ENCODE measurements around the gene ETV3L.

DNA sequence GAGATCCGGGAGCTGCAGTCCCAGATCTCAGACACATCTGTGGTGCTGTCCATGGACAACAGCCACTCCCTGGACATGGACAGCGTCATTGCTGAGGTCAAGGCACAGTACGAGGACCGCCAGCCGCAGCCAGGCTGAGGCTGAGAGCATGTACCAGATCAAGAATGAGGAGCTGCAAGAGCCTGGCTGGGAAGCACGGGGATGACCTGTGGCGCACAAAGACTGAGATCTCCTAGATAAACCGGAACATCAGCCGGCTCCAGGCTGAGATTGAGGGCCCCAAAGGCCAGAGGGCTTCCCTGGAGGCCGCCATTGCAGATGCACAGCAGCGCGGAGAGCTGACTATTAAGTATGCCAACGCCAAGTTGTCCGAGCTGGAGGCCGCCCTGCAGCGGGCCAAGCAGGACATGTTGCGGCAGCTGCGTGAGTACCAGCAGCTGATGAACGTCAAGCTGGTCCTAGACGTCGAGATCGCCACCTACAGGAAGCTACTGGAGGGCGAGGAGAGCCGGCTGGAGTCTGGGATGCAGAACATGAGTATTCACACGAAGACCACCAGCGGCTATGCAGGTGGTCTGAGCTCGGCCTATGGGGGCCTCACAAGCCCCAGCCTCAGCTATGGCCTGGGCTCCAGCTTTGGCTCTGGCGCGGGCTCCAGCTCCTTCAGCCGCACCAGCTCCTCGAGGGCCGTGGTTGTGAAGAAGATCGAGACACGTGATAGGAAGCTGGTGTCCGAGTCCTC lies 25.5 kb downstream of the ETV3L start:
- no peak for TF ChIP-seq SIN3A (IDR thresholded peaks at IDR 0.05; ENCODE audit: borderline replicate concordance, insufficient read depth, low read length)
- no peak for TF ChIP-seq POLR2AphosphoS5 (IDR thresholded peaks at IDR 0.05; ENCODE audit: low read depth, low read length)
- TF ChIP-seq TAF1 (IDR thresholded peaks at IDR 0.05; ENCODE audit: borderline replicate concordance, insufficient read depth, low read length), result no peak
- TF ChIP-seq, protein P1, sequence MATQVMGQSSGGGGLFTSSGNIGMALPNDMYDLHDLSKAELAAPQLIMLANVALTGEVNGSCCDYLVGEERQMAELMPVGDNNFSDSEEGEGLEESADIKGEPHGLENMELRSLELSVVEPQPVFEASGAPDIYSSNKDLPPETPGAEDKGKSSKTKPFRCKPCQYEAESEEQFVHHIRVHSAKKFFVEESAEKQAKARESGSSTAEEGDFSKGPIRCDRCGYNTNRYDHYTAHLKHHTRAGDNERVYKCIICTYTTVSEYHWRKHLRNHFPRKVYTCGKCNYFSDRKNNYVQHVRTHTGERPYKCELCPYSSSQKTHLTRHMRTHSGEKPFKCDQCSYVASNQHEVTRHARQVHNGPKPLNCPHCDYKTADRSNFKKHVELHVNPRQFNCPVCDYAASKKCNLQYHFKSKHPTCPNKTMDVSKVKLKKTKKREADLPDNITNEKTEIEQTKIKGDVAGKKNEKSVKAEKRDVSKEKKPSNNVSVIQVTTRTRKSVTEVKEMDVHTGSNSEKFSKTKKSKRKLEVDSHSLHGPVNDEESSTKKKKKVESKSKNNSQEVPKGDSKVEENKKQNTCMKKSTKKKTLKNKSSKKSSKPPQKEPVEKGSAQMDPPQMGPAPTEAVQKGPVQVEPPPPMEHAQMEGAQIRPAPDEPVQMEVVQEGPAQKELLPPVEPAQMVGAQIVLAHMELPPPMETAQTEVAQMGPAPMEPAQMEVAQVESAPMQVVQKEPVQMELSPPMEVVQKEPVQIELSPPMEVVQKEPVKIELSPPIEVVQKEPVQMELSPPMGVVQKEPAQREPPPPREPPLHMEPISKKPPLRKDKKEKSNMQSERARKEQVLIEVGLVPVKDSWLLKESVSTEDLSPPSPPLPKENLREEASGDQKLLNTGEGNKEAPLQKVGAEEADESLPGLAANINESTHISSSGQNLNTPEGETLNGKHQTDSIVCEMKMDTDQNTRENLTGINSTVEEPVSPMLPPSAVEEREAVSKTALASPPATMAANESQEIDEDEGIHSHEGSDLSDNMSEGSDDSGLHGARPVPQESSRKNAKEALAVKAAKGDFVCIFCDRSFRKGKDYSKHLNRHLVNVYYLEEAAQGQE (IDR thresholded peaks at IDR 0.05; ENCODE audit: insufficient read depth in 1 of 2, low read depth in 2 of 2, low read length in 2 of 2), result peak in 1 of 2 experiments; percentile 30; a peak in 1 of 4 replicates
- no peak for TF ChIP-seq FOXP2 (optimal IDR thresholded peaks at IDR 0.05; ENCODE audit: borderline replicate concordance, extremely low read depth, extremely low read length, insufficient read depth)

Data from PFSK-1 (cell line).